Nephron progenitor cell (in vitro differentiated cells): ENCODE measurements around the gene MAPK6.
"Not testable (repeated sequence)": the region's sequence is repeated elsewhere in the genome, so short reads cannot be mapped to it uniquely, and the experiment has no call there.

Experiments used
- DNase-seq: peaks from one replicate; pipeline ENCODE4 v3.0.0; 2021
- H3K27ac Mint-ChIP-seq: 2 replicates; pipeline ENCODE4 v1.8.0; 2021; ENCODE audit warnings: mild to moderate bottlenecking, moderate library complexity, mixed read lengths
- H3K27me3 Mint-ChIP-seq: 2 replicates; pipeline ENCODE4 v1.8.0; 2021; ENCODE audit warnings: mild to moderate bottlenecking, low read depth, mixed read lengths; ENCODE audit not compliant: poor library complexity
- H3K36me3 Mint-ChIP-seq: 2 replicates; pipeline ENCODE4 v1.8.0; 2021; ENCODE audit warnings: low read depth, mixed read lengths
- H3K4me1 Mint-ChIP-seq: 2 replicates; pipeline ENCODE4 v1.8.0; 2021; ENCODE audit warnings: mixed read lengths
- H3K4me3 Mint-ChIP-seq: 2 replicates; pipeline ENCODE4 v1.8.0; 2021; ENCODE audit warnings: mild to moderate bottlenecking, moderate library complexity, mixed read lengths
- H3K9me3 Mint-ChIP-seq: 2 replicates; pipeline ENCODE4 v1.8.0; 2021; ENCODE audit warnings: mild to moderate bottlenecking, moderate library complexity, mixed read lengths
- TF ChIP-seq, protein P1 (sequence below): fragments of 200-600 bp; sonication (generic); IDR thresholded peaks from 2 replicates; pipeline ENCODE4 v1.5.0; 2021; ENCODE audit warnings: antibody characterized with exemption

Gene MAPK6

DNA sequence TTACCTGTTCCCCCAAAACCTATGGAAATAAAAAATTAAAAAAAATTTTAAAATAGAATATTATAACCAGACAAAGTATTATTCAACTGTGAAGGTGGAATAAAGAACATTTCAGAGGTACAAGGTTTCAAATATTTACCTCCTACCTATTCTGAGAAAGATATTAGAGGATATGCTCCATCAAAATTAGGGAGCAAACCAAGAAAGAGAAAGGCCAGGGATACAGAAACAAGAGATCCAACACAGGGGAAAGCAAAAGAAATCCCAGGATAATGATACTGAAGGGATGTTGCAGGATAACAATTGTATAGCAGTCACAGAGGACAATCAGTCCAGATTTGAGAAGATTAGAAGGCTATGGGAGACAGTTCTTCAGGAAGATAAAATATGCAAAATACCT is 71.2 kb downstream of the MAPK6 start:
- TF ChIP-seq, protein P1, sequence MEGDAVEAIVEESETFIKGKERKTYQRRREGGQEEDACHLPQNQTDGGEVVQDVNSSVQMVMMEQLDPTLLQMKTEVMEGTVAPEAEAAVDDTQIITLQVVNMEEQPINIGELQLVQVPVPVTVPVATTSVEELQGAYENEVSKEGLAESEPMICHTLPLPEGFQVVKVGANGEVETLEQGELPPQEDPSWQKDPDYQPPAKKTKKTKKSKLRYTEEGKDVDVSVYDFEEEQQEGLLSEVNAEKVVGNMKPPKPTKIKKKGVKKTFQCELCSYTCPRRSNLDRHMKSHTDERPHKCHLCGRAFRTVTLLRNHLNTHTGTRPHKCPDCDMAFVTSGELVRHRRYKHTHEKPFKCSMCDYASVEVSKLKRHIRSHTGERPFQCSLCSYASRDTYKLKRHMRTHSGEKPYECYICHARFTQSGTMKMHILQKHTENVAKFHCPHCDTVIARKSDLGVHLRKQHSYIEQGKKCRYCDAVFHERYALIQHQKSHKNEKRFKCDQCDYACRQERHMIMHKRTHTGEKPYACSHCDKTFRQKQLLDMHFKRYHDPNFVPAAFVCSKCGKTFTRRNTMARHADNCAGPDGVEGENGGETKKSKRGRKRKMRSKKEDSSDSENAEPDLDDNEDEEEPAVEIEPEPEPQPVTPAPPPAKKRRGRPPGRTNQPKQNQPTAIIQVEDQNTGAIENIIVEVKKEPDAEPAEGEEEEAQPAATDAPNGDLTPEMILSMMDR, result no peak
- Mint-ChIP-seq H3K9me3 (peaks cover 19% of the 10 kb centered on the region), H3K36me3 (peaks cover 10% of the 10 kb centered on the region), H3K4me3 (no peak overlapping the region), H3K4me1 (peaks cover 10% of the 10 kb centered on the region), H3K27ac (no peak overlapping the region), H3K27me3 (peaks cover 12% of the 10 kb centered on the region)
- no peak for DNase-seq

DNA sequence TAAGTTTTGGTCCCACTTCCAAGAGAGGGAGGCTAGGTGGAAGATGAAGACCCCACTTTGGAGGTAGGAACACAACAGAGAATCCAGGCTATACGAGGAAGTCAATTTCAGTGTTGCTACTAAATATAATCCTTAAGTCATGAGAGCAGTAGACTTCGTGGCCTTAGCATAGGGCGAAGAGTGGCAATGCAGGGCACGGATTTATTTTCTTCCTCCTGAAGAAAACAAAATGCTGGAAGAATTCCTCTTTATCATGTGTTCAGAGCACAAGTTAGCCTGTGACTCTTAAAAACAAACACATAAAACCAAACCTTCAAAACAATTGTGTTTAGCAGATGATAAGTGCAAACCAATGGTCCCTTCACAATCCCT is 74.1 kb downstream of the MAPK6 start:
- TF ChIP-seq, protein P1, result no peak
- Mint-ChIP-seq H3K27ac (no peak overlapping the region), H3K36me3 (peaks cover 10% of the 10 kb centered on the region), H3K4me3 (no peak overlapping the region), H3K27me3 (peaks cover 14% of the 10 kb centered on the region), H3K9me3 (peaks cover 19% of the 10 kb centered on the region), H3K4me1 (peaks cover 15% of the 10 kb centered on the region)
- DNase-seq, result no peak

DNA sequence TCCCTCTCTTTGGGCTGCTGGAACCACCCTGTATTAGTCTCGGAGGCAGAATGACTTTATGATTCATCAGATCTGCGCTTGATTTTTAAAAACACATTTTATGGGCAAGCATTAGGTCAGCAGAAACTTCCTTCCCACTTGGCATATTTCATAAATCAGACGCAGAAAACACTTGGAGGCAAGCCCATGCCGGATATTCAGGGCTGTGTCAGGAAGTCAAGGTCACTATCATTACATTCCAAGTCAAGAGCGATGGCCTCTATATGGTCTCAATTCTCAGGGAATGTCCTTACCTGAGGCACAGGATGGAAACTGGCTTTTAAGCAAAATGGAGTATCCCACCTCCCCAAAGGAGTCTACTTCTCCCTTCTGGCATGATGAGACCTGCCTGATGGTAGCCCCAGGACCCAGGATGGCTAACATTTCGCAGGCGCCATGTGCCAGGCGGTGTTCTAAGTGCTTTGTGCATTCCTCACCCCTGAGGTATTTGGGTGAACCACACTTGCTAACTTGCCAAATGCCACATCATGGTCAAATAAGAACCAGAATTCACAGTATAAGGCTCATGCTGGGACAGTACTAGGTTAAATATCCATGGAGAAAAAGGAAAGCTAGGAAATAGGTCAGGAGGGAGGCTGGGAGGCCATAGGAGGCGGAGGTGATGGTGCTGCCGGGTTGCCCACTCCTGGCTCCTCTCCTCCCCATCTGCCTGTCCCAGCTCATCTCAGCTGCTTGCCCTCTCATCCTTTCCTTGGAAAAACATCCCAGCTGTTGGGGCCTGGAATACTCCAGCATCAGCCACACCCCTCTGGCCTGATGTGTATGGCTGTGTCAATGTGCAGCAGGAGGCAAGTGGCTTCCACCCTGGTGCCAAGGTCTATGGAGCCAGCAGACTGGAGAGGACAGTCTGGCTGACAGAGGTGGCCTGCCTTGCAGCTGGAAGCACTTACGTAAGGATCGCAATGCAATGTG is 74.8 kb downstream of the MAPK6 start:
- DNase-seq, result no peak
- peaks cover 14% of the 10 kb centered on the region for H3K27me3 Mint-ChIP-seq
- H3K36me3 Mint-ChIP-seq, result peaks cover 10% of the 10 kb centered on the region
- no peak overlapping the region for H3K4me3 Mint-ChIP-seq
- H3K4me1 Mint-ChIP-seq, result peaks cover 15% of the 10 kb centered on the region
- TF ChIP-seq, protein P1, result no peak
- H3K9me3 Mint-ChIP-seq, result peaks cover 23% of the 10 kb centered on the region
- peak overlapping the region; percentile 57 for H3K27ac Mint-ChIP-seq

DNA sequence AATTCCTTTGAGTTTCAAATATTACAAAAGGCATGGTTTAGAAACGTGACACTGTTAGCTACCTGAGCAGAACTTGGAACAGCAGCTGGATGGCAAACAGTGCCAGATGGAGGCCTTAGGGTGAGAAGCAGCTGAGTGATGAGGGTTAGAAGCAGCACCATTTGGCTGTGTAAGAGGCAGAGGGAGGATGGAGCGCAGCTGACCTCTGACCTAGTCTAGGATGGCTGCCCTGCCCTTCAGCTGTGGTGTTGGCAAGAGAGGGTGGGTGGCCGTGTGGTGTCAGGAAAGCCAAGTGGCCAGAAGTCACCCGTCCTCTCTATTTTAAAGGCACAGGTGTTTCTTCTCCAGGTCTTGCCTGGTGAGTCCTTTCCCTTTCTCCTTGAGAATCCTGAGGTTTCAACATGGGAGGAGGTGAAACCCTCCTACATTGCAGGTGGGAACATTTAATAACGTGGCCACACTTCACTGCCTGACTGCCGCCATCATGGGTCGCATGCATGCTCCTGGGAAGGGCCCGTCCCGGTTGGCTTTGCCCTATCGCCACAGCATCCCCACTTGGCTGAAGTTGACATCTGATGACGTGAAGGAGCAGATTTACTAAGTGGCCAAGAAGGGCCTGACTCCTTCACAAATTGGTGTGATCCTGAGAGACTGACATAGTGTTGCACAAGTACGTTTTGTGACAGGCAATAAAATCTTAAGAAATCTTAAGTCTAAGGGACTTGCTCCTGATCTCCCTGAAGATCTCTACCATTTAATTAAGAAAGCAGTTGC is 76.0 kb downstream of the MAPK6 start:
- Mint-ChIP-seq H3K4me3 (no peak overlapping the region), H3K4me1 (peaks cover 15% of the 10 kb centered on the region), H3K36me3 (peaks cover 5% of the 10 kb centered on the region), H3K9me3 (peaks cover 16% of the 10 kb centered on the region), H3K27me3 (peaks cover 17% of the 10 kb centered on the region), H3K27ac (peak overlapping the region; percentile 85)
- DNase-seq, result no peak
- TF ChIP-seq, protein P1, result no peak

DNA sequence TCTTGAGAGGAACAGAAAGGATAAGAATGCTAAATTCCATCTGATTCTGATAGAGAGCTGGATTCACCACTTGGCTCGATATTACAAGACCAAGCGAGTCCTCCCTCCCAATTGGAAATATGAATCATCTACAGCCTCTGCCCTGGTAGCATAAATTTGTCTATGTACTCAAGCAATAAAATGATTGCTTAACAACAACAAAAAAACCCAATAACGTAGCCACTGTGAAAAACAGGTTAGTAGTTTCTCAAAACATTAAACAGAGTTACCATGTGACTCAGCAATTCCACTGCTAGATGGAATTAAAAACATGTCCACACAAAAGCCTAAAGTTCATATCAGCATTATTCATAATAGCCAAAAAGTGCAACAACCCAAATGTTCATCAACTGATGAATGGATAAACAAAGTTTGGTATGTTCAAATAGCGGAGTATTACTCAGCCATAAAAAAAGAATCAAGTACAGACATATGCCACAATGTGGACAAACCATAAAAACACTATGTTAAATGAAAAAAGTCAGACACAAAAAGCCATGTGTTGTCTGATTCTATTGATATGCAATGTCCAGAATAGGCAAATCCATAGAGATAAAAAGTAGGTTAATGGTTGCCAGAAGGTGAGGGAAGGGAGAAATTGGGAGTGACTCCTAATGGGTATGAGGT is 76.7 kb downstream of the MAPK6 start:
- Mint-ChIP-seq H3K4me1 (peaks cover 15% of the 10 kb centered on the region), H3K9me3 (peaks cover 8% of the 10 kb centered on the region), H3K36me3 (no peaks in the 10 kb centered on the region), H3K4me3 (no peak overlapping the region), H3K27ac (no peak overlapping the region), H3K27me3 (peaks cover 18% of the 10 kb centered on the region)
- no peak for DNase-seq
- TF ChIP-seq, protein P1, result no peak

DNA sequence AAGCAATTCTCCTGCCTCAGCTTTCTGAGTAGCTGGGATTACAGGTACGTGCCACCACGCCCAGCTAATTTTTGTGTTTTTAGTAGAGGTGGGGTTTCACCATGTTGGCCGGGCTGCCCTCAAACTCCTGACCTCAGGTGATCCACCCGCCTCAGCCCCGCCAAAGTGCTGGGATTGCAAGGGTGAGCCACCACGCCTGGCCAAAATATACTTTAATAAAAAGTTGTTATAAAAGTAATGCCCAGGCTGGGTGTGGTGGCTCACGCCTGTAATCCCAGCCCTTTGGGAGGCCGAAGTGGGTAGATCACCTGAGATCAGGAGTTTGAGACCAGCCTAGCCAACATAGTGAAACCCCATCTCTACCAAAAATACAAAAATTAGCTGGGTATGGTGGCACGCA is 77.5 kb downstream of the MAPK6 start:
- not testable (repeated sequence) for H3K4me3 Mint-ChIP-seq, H3K27ac Mint-ChIP-seq, H3K36me3 Mint-ChIP-seq, DNase-seq, H3K9me3 Mint-ChIP-seq
- Mint-ChIP-seq H3K27me3 (peaks cover 18% of the 10 kb centered on the region), H3K4me1 (peaks cover 15% of the 10 kb centered on the region)
